ENCODE results near the gene MAZ.
"Not testable (repeated sequence)": the region's sequence is repeated elsewhere in the genome, so short reads cannot be mapped to it uniquely, and the experiment has no call there.

MAZ gene

GRCh38 chr16:29784157-29784556 is 22.2 kb upstream of the MAZ start:
- Histone ChIP-seq H3K36me3 (ENCODE audit: control insufficient read depth, insufficient read depth, low read length) (no peaks in the 10 kb centered on the region), H3K27ac (ENCODE audit: insufficient read depth, low read depth, low read length, poor library complexity, severe bottlenecking) (no peak overlapping the region), H3K27me3 (ENCODE audit: control insufficient read depth, insufficient read depth, low read length, poor library complexity, severe bottlenecking) (no peaks in the 10 kb centered on the region), H3K4me1 (ENCODE audit: control insufficient read depth, insufficient read depth, low read length) (no peaks in the 10 kb centered on the region), H3K4me3 (ENCODE audit: insufficient read depth, low read depth, low read length) (no peak overlapping the region), H3K9me3 (ENCODE audit: control insufficient read depth, low read length) (no peaks in the 10 kb centered on the region)
- WGBS, 2 experiments, result 91 to 100% methylated on average over 1 to 2 of the region's 2 CpGs

- no peak overlapping the region for H3K27ac ChIP-seq (ENCODE audit: insufficient read depth, low read depth, low read length, poor library complexity, severe bottlenecking)
- H3K4me1 ChIP-seq (ENCODE audit: control insufficient read depth, insufficient read depth, low read length), result no peaks in the 10 kb centered on the region
- WGBS, 2 experiments, result 8 to 9% methylated on average over 38 of the region's 38 CpGs
- H3K27me3 ChIP-seq (ENCODE audit: control insufficient read depth, insufficient read depth, low read length, poor library complexity, severe bottlenecking), result no peaks in the 10 kb centered on the region
- H3K9me3 ChIP-seq (ENCODE audit: control insufficient read depth, low read length), result no peaks in the 10 kb centered on the region
- H3K4me3 ChIP-seq (ENCODE audit: insufficient read depth, low read depth, low read length), result peak overlapping the region; percentile 10
- no peaks in the 10 kb centered on the region for H3K36me3 ChIP-seq (ENCODE audit: control insufficient read depth, insufficient read depth, low read length)
Observed at GRCh38 chr16:29784901-29785500, 21.3 kb upstream of the MAZ start.

DNA sequence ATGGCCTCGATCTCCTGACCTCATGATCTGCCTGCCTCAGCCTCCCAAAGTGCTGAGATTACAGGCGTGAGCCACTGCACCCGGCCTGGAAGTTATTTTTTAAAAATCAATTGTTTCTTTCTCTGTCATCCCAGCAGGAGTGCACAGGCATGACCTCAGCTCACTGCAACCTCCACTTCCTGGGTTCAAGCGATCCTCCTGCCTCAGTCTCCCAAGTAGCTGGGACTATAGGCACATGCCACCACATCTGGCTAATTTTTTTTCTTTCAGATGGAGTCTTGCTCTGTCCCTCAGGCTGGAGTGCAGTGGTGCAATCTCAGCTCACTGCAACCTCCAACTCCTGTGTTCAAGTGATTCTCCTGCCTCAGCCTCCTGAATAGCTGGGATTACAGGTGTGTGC is 19.2 kb upstream of the MAZ start:
- not testable (repeated sequence) for H3K27ac ChIP-seq (ENCODE audit: insufficient read depth, low read depth, low read length, poor library complexity, severe bottlenecking); H3K36me3 ChIP-seq (ENCODE audit: control insufficient read depth, insufficient read depth, low read length); H3K4me3 ChIP-seq (ENCODE audit: insufficient read depth, low read depth, low read length); H3K27me3 ChIP-seq (ENCODE audit: control insufficient read depth, insufficient read depth, low read length, poor library complexity, severe bottlenecking); H3K9me3 ChIP-seq (ENCODE audit: control insufficient read depth, low read length); H3K4me1 ChIP-seq (ENCODE audit: control insufficient read depth, insufficient read depth, low read length)
- 87 to 88% methylated on average over 4 of the region's 4 CpGs for WGBS, 2 experiments

DNA sequence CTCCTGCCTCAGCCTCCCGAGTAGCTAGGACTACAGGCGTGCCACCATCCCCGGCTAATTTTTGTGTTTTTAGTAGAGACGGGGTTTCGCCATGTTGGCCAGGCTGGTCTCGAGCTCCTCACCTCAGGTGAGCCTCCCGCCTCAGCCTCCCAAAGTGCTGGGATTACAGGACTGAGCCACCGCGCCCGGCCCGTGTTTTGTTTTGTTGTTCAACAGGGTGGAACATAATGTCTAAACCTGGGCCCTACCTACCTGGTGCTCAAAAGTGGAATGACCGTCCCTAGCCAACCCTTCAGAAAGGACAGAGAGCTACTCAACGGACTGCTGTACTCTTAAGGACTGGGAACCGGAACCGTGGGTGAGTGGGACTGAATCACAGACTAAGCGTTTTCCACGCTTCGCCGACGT is 16.6 kb upstream of the MAZ start:
- peak overlapping the region; percentile 83 for H3K27ac ChIP-seq (ENCODE audit: insufficient read depth, low read depth, low read length, poor library complexity, severe bottlenecking)
- no peaks in the 10 kb centered on the region for H3K4me1 ChIP-seq (ENCODE audit: control insufficient read depth, insufficient read depth, low read length)
- 81 to 83% methylated on average over 20 of the region's 20 CpGs for WGBS, 2 experiments
- peak overlapping the region; percentile 100 for H3K4me3 ChIP-seq (ENCODE audit: insufficient read depth, low read depth, low read length)
- no peaks in the 10 kb centered on the region for H3K27me3 ChIP-seq (ENCODE audit: control insufficient read depth, insufficient read depth, low read length, poor library complexity, severe bottlenecking)
- H3K36me3 ChIP-seq (ENCODE audit: control insufficient read depth, insufficient read depth, low read length), result peaks cover 5% of the 10 kb centered on the region
- H3K9me3 ChIP-seq (ENCODE audit: control insufficient read depth, low read length), result no peaks in the 10 kb centered on the region

DNA sequence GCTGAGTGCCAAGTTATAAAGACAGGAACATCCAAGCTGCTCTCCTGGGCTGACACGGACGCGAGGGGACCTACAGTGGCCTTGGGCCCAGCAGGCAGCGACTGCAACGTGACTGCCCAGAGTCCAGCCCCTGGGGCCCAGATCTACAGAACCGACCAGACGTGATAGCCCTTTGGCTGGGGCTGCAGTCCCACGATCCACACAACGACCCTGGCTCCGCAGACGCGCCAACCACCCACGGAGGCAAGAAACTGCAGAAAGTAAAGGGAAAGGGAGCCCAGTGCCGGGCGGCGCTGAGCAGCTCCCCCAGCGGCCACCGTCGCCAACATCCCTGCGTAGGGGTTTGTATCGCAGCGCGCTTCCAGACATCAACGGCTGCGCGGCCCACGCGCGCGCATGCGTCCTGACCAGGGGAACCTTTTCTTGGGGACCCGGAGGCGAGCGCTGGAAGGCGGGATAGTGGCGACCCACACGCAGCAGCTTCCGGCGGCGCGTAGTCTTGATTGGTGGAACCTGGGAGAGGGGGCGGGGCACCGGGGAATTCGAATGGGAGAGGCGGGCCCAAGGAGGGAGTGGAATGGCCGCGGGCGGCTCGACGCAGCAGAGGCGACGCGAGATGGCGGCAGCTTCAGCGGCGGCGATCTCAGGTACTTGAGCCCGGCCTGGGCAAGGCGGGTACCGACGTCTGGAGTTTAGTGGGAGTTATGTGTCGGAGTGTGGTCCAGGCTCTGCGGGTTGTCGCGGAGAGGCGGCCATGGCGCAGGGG is 16.0 kb upstream of the MAZ start, which contains the start of gene KIF22:
KIF22 (plus strand) TSS at position 569 of the 766 bp plus-strand sequence; CDS start at position 578, 9 bp downstream.
- no peaks in the 10 kb centered on the region for H3K27me3 ChIP-seq (ENCODE audit: control insufficient read depth, insufficient read depth, low read length, poor library complexity, severe bottlenecking)
- 2% methylated on average over 67 of the region's 67 CpGs for WGBS, 2 experiments
- H3K36me3 ChIP-seq (ENCODE audit: control insufficient read depth, insufficient read depth, low read length), result peaks cover 5% of the 10 kb centered on the region
- H3K27ac ChIP-seq (ENCODE audit: insufficient read depth, low read depth, low read length, poor library complexity, severe bottlenecking), result peak within 1 kb of the TSS; percentile 83
- peak within 1 kb of the TSS; percentile 100 for H3K4me3 ChIP-seq (ENCODE audit: insufficient read depth, low read depth, low read length)
- H3K4me1 ChIP-seq (ENCODE audit: control insufficient read depth, insufficient read depth, low read length), result no peaks in the 10 kb centered on the region
- H3K9me3 ChIP-seq (ENCODE audit: control insufficient read depth, low read length), result no peaks in the 10 kb centered on the region

GRCh38 chr16:29790949-29791844 is 15.1 kb upstream of the MAZ start:
- Histone ChIP-seq H3K27ac (ENCODE audit: insufficient read depth, low read depth, low read length, poor library complexity, severe bottlenecking) (peak overlapping the region; percentile 11), H3K4me3 (ENCODE audit: insufficient read depth, low read depth, low read length) (peak overlapping the region; percentile 100), H3K4me1 (ENCODE audit: control insufficient read depth, insufficient read depth, low read length) (no peaks in the 10 kb centered on the region), H3K36me3 (ENCODE audit: control insufficient read depth, insufficient read depth, low read length) (peaks cover 6% of the 10 kb centered on the region), H3K27me3 (ENCODE audit: control insufficient read depth, insufficient read depth, low read length, poor library complexity, severe bottlenecking) (no peaks in the 10 kb centered on the region), H3K9me3 (ENCODE audit: control insufficient read depth, low read length) (no peaks in the 10 kb centered on the region)
- 2% methylated on average over 31 of the region's 31 CpGs for WGBS, 2 experiments

- H3K36me3 ChIP-seq (ENCODE audit: control insufficient read depth, insufficient read depth, low read length), result peaks cover 16% of the 10 kb centered on the region
- H3K27me3 ChIP-seq (ENCODE audit: control insufficient read depth, insufficient read depth, low read length, poor library complexity, severe bottlenecking), result no peaks in the 10 kb centered on the region
- no peaks in the 10 kb centered on the region for H3K9me3 ChIP-seq (ENCODE audit: control insufficient read depth, low read length)
- no peak overlapping the region for H3K27ac ChIP-seq (ENCODE audit: insufficient read depth, low read depth, low read length, poor library complexity, severe bottlenecking)
- WGBS, 2 experiments, result 83 to 89% methylated on average over 9 of the region's 9 CpGs
- H3K4me3 ChIP-seq (ENCODE audit: insufficient read depth, low read depth, low read length), result peak overlapping the region; percentile 100
- H3K4me1 ChIP-seq (ENCODE audit: control insufficient read depth, insufficient read depth, low read length), result no peaks in the 10 kb centered on the region
Observed at GRCh38 chr16:29791845-29792807, 14.2 kb upstream of the MAZ start.

DNA sequence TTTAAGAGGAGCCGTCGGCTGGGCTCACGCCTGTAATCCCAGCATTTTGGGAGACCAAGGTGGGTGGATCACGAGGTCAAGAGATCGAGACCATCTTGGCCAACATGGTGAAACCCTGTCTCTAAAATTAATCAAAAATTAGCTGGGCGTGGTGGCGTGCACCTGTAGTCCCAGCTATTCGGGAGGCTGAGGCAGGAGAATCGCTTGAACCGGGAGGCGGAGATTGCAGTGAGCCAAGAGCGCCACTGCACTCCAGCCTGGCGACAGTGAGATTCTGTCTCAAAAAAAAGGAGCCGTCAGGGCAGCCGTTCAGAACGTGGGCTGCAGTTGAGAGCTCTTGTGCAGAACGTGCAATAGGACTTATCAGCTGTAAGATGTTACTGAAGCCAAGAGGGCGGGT is 13.2 kb upstream of the MAZ start:
- H3K4me3 ChIP-seq (ENCODE audit: insufficient read depth, low read depth, low read length); H3K27me3 ChIP-seq (ENCODE audit: control insufficient read depth, insufficient read depth, low read length, poor library complexity, severe bottlenecking); H3K27ac ChIP-seq (ENCODE audit: insufficient read depth, low read depth, low read length, poor library complexity, severe bottlenecking); H3K4me1 ChIP-seq (ENCODE audit: control insufficient read depth, insufficient read depth, low read length); H3K9me3 ChIP-seq (ENCODE audit: control insufficient read depth, low read length): not testable (repeated sequence)
- 94 to 95% methylated on average over 18 of the region's 18 CpGs for WGBS, 2 experiments
- peaks cover 25% of the 10 kb centered on the region for H3K36me3 ChIP-seq (ENCODE audit: control insufficient read depth, insufficient read depth, low read length)

- 91 to 97% methylated on average over 3 of the region's 3 CpGs for WGBS, 2 experiments
- H3K4me3 ChIP-seq (ENCODE audit: insufficient read depth, low read depth, low read length), result no peak overlapping the region
- no peak overlapping the region for H3K27ac ChIP-seq (ENCODE audit: insufficient read depth, low read depth, low read length, poor library complexity, severe bottlenecking)
- H3K9me3 ChIP-seq (ENCODE audit: control insufficient read depth, low read length), result no peaks in the 10 kb centered on the region
- H3K4me1 ChIP-seq (ENCODE audit: control insufficient read depth, insufficient read depth, low read length), result no peaks in the 10 kb centered on the region
- H3K36me3 ChIP-seq (ENCODE audit: control insufficient read depth, insufficient read depth, low read length), result peaks cover 36% of the 10 kb centered on the region
- no peaks in the 10 kb centered on the region for H3K27me3 ChIP-seq (ENCODE audit: control insufficient read depth, insufficient read depth, low read length, poor library complexity, severe bottlenecking)
Observed at GRCh38 chr16:29794231-29794710, 12.1 kb upstream of the MAZ start.
